ENCODE results near the gene STRA8. TPM values are rescaled to one million over a fixed set of nuclear protein-coding genes. Genes with fewer than 3 reads are reported as not detected.

Gene STRA8
- total RNA-seq, 4 donors from 2014 or later = 6.8 TPM; not detected in 3

DNA sequence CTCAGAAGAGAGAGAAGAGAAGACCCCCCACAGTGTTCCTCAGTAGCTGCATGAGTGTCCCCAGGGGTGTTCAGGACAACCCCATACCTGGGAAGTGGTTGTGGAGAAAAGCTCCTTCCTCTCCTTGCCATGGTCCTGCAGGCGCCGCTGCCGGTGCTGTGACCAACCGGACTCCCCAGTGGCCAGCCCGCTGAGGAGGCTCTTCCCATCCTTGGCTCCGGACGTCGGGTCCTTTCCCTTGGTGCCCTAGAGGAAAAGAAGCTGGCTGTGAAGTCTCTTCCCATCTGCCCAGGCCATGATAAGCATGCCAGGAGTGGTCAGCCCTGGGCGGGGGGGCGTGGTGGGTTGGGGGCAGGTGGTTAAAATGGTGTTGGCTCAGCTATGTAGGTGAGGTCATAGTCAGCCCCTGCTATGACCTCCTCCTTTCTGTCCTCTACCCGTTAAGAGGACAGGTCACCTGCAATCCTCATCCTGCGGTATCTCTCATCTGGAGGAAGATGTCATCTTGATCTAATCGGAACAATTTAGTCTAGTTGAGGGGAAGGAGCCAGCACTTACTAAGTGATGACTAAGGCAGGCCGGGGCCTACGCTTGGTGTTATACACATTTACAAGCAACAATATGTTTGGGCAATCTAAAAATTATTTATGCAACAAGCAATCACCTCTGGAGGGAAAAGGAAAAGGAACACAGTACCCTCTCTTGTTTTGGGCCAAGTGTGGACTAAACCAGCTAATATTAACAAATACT, 35.6 kb upstream of the STRA8 start:
- no peaks in the 10 kb centered on the region for H3K9me3 ChIP-seq
- WGBS = 85% methylated on average over 14 of the region's 15 CpGs
- no peak for DNase-seq (ENCODE audit: low spot score in 2 of 2)
- no peaks in the 10 kb centered on the region for H3K27me3 ChIP-seq
- peaks cover 86% of the 10 kb centered on the region for H3K36me3 ChIP-seq
- no peak for TF ChIP-seq CTCF (IDR thresholded peaks at IDR 0.05)
- TF ChIP-seq POLR2A (IDR thresholded peaks at IDR 0.05) = no peak
- TF ChIP-seq EP300 (IDR thresholded peaks at IDR 0.05) = no peak
- no peak for TF ChIP-seq POLR2AphosphoS5 (IDR thresholded peaks at IDR 0.05)
- H3K4me3 ChIP-seq = no peak overlapping the region
- H3K27ac ChIP-seq = no peak overlapping the region
- H3K4me1 ChIP-seq = peaks cover 5% of the 10 kb centered on the region

DNA sequence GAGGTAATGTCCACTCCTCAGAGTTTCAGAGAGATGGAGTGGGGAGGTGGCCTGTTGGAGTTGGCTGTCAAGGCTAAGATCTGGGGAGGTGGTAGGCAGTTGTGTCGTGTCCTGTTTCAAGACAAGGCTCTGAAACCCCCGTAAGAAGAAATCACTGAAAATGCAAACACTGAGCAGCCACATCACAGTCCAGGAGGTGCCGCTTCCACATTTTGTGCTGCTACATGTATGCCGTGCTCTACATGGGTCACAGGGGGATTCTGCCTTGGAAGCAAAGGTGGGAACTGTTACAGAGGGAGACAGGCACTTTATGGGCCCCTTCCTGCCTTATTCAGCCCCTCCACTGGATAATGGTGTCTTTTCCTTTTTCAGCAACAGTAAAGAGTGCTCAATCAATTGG, 34.2 kb upstream of the STRA8 start:
- Histone ChIP-seq H3K9me3 (no peaks in the 10 kb centered on the region), H3K4me1 (peaks cover 5% of the 10 kb centered on the region), H3K4me3 (no peak overlapping the region), H3K36me3 (peaks cover 85% of the 10 kb centered on the region), H3K27me3 (no peaks in the 10 kb centered on the region), H3K27ac (no peak overlapping the region)
- 90% methylated on average over 4 of the region's 4 CpGs for WGBS
- TF ChIP-seq CTCF (IDR thresholded peaks at IDR 0.05) = no peak
- TF ChIP-seq EP300 (IDR thresholded peaks at IDR 0.05) = no peak
- no peak for TF ChIP-seq POLR2AphosphoS5 (IDR thresholded peaks at IDR 0.05)
- no peak for TF ChIP-seq POLR2A (IDR thresholded peaks at IDR 0.05)
- DNase-seq (ENCODE audit: low spot score in 2 of 2) = no peak

DNA sequence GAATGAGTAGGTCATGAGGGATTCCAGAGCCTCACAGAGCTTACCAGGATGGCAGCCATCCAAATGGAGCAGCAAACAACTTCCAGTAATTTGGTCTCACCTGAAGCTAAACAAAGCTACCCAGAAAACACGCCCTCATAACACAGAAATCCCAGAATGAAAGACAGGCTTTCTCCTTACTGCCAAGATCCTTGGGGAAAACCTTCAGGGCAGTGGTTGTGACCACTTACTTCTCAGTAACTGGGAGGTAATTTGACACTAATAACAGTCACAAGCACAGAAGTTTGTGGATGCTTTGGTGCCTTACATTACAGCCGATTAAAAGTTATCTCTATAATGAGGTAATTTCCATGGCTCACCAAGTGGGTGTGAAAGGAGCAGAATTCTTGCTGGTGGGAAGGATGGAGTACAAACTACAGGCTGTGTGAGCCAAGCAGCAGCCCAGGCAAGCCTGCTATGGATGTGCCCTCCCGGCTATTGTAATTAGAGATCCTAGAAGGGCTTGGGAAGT, 32.8 kb upstream of the STRA8 start:
- no peak for TF ChIP-seq POLR2A (IDR thresholded peaks at IDR 0.05)
- no peak for TF ChIP-seq POLR2AphosphoS5 (IDR thresholded peaks at IDR 0.05)
- no peak for TF ChIP-seq EP300 (IDR thresholded peaks at IDR 0.05)
- no peak for TF ChIP-seq CTCF (IDR thresholded peaks at IDR 0.05)
- DNase-seq (ENCODE audit: low spot score in 2 of 2) = no peak
- no peaks in the 10 kb centered on the region for H3K27me3 ChIP-seq
- no peaks in the 10 kb centered on the region for H3K9me3 ChIP-seq
- peaks cover 9% of the 10 kb centered on the region for H3K4me1 ChIP-seq
- WGBS = 42% methylated on average over 3 of the region's 3 CpGs
- H3K4me3 ChIP-seq = no peak overlapping the region
- no peak overlapping the region for H3K27ac ChIP-seq
- H3K36me3 ChIP-seq = peaks cover 83% of the 10 kb centered on the region

- H3K27ac ChIP-seq = no peak overlapping the region
- H3K27me3 ChIP-seq = no peaks in the 10 kb centered on the region
- H3K9me3 ChIP-seq = no peaks in the 10 kb centered on the region
Observed at GRCh38 chr7:135201350-135201749, 32.3 kb upstream of the STRA8 start.

More at GRCh38 chr7:135201350-135201749, 32.3 kb upstream of the STRA8 start:
- DNase-seq (ENCODE audit: low spot score in 2 of 2) = no peak
- Histone ChIP-seq H3K4me3 (no peak overlapping the region), H3K4me1 (peaks cover 9% of the 10 kb centered on the region), H3K36me3 (peaks cover 80% of the 10 kb centered on the region)
- no peak for TF ChIP-seq CTCF (IDR thresholded peaks at IDR 0.05)
- TF ChIP-seq EP300 (IDR thresholded peaks at IDR 0.05) = no peak
- WGBS = 70% methylated on average over 2 of the region's 2 CpGs
